H7 (cell line): ENCODE data around the gene SAXO1. TPM values are rescaled to one million over a fixed set of nuclear protein-coding genes. Genes with fewer than 3 reads are reported as not detected.
A peak's percentile ranks its signal among the peaks of the same experiment; 100 is the strongest.

Experiments
- DNase-seq: peaks from one replicate; pipeline ENCODE4 v3.0.0; 2012
- H3K27me3 ChIP-seq: 2 replicates; pipeline ENCODE4 v1.6.0; 2011; ENCODE audit warnings: mild to moderate bottlenecking, low read length; ENCODE audit not compliant: control insufficient read depth, insufficient read depth
- H3K36me3 ChIP-seq: replicated peaks from 2 replicates; pipeline ENCODE4 v1.5.1; 2011; ENCODE audit warnings: low read length; ENCODE audit not compliant: control insufficient read depth, insufficient read depth
- H3K4me3 ChIP-seq: 2 replicates; pipeline ENCODE4 v1.5.1; 2011; ENCODE audit warnings: low read depth, mild to moderate bottlenecking, control low read depth, low read length, moderate library complexity; ENCODE audit not compliant: insufficient read depth
- total RNA-seq: library from RNA; depleted of rRNA; stranded (reverse); fragments of >200 nt; shearing (Covaris generic); gene quantifications from 2 replicates; pipeline ENCODE4 v1.2.3, GENCODE V29; 2014

SAXO1 gene
- total RNA-seq, 1 experiment from 2014 or later = 0.21 TPM

DNA sequence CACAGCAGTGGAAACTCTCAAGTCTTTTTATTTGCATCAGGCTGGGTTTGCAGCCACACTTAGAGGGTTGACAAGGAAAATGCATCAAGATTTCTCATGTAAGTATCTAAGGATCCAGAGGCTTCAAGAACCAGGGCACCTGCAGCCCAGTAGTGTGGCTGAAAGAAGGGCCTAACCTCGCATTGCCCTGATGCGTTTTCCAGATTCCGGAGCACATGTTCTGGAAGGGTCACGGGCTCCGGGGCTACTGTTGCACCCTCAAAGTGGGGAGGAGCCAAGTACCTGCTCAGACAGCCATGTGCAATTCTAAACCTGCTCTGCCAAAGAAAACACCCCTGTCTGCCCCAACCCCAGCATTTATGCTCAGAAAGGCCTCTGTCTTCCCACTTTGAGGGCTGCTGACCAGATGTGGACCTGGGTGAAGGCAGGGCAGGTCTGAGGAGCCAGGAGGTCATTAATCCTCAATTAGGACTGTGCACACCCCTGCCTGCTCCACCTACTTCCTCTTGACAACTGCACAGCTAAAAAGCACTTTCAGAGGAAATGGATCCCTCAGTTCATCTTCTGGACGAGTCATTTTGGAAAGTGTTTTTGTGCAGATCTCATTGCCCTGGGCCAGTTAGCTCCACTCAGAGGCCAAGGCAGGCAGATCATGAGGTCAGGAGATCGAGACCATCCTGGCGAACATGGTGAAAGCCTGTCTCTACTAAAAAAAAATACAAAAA is 110.7 kb downstream of the SAXO1 start:
- no peak overlapping the region for H3K4me3 ChIP-seq
- H3K36me3 ChIP-seq = no peaks in the 10 kb centered on the region
- DNase-seq = no peak
- H3K27me3 ChIP-seq = no peaks in the 10 kb centered on the region

DNA sequence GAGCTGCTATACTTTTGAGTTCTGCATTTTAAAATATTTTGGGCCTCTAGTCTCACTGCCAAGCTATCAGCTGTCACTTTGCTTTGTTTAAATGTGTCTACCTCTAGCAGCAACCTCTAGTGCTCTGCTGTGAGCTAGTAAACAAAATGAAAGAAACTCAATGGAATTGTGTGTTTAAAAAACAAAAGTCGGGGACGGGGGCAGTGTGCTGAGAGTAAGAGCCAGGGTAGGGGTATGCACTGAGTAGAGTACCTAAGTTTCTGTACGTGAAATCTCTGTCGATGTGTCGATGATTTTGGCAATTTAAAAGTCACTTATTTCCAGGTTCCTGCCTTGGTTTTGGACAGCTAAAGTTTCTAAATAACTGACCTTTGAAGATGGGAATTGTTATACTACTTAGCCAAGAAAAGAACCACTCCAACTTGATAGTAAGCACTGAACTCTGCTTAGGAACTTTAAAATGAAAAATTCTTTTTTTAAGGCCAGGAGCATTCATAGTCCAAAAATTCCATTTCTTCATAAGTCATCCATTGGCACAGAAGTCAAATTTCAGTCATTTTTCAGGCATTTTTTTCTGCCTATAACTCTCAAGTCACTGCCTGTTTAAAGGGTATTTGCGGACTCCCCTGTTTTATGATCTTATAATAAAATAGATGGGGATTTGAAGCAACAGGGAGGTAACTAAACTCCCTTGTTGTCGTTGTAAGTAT is 111.5 kb downstream of the SAXO1 start:
- no peak for DNase-seq

DNA sequence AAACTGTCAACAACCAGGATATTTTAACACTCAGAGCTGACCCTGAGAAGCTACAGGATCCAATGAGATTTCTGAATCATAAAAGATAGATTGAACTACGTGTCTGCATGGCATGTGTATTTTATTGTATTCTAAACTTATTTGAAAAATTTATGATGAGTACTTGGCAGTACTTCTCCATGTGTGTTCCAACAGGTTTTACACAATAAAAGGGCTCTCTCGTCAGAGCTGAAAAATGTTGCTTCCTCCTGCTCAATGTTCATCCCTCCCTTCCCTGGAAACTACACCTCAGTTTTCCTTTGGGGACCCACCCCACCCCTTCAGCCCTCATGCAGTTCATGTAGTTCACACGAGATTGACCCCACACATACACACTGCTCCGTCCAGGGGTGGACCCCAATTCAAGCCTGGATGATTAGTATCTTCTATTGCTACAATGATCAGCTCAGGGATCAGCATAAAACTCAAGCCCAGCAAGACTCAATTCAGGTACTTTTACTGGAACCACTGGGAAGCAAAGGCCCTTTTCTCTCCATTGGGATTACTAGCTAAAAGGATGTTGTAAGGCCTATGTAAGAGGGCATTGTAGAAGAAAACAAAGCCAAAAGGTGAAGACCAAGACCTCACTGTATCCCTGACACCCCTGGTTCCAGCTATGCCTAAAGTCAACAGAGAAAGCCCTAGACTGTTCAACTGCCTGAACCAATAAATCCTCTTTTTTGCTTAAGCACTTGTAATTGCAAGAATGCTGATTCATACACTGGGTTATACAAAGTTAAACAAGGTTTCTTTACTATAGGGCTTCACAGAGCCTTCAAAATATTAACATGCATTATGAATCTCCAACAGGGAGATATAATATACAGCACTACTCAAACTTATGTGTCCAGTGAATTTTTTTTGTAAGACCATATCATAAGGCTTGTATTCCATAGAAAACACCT is 112.6 kb downstream of the SAXO1 start:
- no peaks in the 10 kb centered on the region for H3K36me3 ChIP-seq
- H3K27me3 ChIP-seq = no peaks in the 10 kb centered on the region
- H3K4me3 ChIP-seq = no peak overlapping the region
- DNase-seq = no peak

More for the DNA sequence above, 111.5 kb downstream of the SAXO1 start:
- H3K27me3 ChIP-seq = no peaks in the 10 kb centered on the region
- no peak overlapping the region for H3K4me3 ChIP-seq
- no peaks in the 10 kb centered on the region for H3K36me3 ChIP-seq

DNA sequence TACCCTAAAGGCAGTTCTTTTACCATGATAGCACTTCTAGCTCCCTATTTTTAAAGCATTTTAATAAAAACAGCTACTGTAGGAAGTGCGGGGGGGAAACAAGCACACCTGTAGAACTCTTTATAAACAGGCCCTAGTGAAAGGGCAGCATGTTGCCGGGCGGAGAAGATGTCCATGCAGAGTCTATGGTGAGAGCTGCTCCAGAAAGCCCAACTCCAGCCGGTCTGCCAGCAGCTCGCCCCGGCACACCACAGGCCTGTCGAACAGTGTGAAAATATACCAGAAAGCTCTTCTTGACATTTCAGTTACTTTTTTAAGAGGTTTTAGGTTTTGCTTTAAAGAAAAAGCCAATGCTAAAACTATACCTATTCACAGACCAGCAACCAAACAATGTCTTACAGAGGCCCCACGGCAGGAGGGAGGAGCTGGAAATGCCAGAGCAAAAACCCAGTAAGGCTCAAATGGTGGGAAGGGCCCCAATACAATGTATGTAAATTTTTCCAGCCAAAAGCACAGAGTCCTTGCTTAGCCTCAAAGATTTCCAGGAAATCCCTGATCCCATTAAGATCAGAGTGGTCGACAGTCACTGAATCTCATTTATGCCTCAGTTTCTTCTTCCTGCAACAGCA is 121.2 kb downstream of the SAXO1 start:
- Histone ChIP-seq H3K4me3 (no peak overlapping the region), H3K27me3 (no peaks in the 10 kb centered on the region), H3K36me3 (no peaks in the 10 kb centered on the region)
- DNase-seq = no peak

DNA sequence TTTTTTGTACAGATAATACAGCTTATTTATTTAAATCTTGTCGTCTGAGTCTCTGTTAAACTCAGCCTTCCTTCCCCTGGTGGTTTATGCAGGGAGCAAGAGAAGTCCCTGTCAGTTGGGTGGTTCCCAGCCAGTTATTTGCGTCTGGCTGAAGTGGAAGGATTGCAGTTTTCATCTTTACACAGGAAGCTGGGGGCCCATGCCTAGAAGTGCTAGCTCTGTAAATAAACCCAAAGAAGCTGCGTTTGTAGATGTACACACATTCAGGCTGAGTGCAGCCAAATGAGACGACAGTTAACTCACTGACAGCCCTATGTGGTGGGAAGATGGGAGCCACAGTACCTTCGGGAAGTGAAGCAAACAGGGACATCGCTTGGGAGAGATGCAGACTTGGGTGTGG is 122.1 kb downstream of the SAXO1 start:
- Histone ChIP-seq H3K27me3 (no peaks in the 10 kb centered on the region), H3K36me3 (no peaks in the 10 kb centered on the region), H3K4me3 (no peak overlapping the region)
- no peak for DNase-seq

DNA sequence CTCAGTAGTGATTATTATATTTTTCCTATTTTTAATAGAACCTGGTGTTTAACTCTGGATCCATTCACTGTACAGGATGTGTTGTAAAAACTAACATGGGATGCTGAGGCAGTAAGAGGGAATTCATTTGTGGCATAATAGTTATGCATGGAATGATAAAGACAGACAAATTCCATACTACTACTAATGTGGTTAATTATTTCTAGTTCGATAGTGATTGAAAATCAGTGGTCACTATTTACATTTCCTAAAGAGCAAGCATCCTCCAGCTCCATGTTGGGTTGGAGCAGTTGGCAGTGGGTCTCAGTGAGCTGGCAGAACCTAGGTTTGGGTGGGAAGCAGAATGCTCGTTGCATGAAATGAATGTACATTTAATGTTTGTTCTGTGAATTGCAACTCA is 122.6 kb downstream of the SAXO1 start:
- H3K4me3 ChIP-seq = no peak overlapping the region
- DNase-seq = no peak
- no peaks in the 10 kb centered on the region for H3K36me3 ChIP-seq
- H3K27me3 ChIP-seq = no peaks in the 10 kb centered on the region

DNA sequence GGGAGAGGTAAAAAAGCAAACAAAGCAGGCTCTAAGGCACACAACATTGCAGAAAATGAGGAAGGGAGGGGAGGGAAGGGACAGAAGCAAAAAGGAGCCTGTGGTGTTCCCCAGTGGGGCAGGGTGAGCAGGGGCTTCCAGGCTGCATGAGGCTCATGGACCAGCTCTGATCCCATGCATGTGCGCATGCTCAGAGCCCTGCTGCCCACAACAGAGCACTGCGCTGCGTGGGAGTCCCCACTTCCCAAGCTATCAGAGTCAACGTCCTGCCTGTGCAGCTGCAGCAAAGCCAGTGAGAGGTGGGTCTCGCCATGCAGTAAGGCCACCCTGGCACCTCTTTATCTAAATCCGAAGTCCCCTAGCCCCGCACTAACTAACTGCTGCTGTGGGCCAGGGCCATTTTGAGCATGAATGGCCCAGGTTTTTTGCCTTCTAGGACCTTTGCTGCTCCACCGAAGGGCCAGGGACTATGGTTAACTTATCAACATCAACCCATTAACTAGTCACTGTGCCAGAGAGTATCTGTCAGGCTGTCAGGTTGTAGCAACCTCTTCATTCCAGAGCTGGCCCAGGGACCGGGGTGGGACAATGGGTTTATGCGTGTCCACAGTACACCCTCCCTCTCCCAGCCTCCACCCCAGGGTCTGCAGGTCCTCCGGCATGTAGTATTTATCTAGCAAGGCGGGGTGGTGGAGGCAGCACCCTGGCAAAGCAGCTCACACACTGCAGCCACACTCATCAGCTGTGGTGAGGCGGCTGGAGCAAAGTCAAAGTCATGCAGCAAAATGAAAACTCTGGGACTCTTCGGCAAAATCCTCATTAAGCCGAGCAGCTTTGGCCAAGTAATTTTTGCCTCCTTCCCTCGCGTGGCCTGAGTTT is 123.6 kb downstream of the SAXO1 start:
- DNase-seq = no peak
- Histone ChIP-seq H3K4me3 (no peak overlapping the region), H3K36me3 (no peaks in the 10 kb centered on the region), H3K27me3 (no peaks in the 10 kb centered on the region)

DNA sequence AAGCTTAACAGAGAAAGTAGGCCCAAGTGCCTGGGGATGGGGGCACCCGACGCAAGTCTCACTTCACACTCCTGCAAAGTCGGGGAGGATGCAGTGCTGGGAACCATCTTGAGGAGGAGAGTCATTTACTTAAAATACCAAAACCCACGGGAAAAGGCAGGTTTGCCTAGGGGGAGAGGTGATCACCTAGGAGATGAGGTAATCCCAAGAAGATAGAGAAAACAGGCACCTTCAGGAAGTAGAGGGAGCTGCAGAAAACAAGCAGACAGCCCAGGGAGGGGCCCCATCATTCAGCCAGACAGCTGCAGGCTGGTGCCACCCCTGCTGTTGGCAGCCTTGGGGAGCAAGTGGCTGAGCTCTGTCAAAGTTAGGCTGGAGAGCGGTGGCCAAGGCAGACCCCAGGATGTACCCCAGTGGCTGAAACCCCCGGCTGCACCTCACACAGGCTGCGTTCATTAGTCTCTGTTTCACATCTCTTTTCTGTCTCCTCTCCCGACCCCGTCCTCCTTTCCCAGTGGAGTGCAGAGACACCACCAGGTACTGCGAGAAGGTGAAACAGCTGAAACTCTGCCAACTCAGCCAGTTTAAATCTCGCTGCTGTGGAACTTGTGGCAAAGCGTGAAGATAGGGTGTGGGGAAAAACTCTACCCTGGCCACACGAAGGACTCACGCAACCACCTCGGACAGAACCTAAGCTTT is 124.9 kb downstream of the SAXO1 start:
- Histone ChIP-seq H3K4me3 (no peak overlapping the region), H3K27me3 (no peaks in the 10 kb centered on the region), H3K36me3 (no peaks in the 10 kb centered on the region)
- peak; percentile 50 for DNase-seq

DNA sequence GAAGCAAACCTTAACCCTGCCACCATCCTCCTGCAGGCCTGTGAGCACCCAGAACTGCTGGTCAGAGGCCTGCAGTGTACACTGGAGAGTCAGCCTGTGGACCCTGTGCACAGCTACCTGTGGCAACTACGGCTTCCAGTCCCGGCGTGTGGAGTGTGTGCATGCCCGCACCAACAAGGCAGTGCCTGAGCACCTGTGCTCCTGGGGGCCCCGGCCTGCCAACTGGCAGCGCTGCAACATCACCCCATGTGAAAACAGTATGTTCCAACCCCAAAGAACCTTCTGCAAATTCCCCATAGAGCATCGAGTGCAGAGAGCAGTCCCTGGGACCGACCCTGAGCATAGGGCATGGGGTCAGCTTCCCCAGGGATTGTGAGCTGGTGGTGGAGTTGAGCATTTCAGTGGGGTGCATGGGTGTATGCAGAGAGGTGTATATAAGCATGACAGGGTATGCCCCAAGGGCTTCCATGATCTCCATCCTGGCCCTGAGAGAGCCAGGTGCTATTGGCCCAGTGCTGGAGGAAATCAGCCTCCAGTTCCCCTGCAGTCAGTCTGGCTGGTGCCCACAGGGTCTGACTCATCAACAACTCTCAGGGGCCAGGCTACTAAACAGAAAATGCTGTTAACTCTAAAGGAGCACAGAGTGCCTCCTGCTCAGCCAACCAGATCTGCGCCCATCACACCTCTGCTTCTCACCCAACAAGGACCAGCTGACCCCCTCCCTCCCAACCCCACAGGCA is 126.2 kb downstream of the SAXO1 start:
- DNase-seq = no peak
- Histone ChIP-seq H3K36me3 (no peaks in the 10 kb centered on the region), H3K27me3 (no peaks in the 10 kb centered on the region), H3K4me3 (no peak overlapping the region)

DNA sequence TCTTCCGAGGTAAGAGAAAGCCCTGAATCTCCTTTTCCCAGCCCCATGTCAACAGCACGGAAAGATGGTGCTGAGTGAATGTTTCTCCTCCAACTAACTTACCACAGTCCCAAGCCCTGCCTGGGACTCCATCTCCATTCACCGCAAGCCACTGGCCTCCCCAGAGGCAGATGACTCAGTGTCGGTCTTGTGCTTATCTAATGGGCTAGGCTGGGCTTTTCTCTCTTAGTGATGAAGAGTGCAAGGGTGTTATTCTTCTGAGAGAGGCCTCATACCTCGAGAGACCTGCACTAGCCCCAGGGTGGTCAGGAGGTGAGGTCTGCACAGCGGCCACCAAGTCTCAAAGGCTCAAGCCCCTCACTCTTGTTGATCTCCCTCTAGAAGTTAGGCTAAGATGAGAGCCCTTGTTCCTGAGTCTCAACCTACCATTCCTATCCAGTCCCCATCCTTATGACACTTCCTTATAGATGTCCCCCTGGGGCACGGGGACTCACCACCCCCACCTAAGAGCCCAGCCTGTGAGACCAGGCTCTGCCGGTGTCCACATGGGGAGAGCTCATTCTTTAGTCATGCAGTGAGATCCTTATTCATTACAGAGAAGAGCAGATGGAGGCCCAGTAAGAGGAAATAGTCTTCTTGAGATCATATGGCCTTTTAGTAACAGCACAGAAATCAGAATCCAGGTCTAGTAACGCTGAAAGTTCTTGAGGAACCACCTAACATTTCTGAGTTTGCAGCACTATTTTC is 127.0 kb downstream of the SAXO1 start:
- Histone ChIP-seq H3K4me3 (no peak overlapping the region), H3K27me3 (no peaks in the 10 kb centered on the region), H3K36me3 (no peaks in the 10 kb centered on the region)
- DNase-seq = no peak

DNA sequence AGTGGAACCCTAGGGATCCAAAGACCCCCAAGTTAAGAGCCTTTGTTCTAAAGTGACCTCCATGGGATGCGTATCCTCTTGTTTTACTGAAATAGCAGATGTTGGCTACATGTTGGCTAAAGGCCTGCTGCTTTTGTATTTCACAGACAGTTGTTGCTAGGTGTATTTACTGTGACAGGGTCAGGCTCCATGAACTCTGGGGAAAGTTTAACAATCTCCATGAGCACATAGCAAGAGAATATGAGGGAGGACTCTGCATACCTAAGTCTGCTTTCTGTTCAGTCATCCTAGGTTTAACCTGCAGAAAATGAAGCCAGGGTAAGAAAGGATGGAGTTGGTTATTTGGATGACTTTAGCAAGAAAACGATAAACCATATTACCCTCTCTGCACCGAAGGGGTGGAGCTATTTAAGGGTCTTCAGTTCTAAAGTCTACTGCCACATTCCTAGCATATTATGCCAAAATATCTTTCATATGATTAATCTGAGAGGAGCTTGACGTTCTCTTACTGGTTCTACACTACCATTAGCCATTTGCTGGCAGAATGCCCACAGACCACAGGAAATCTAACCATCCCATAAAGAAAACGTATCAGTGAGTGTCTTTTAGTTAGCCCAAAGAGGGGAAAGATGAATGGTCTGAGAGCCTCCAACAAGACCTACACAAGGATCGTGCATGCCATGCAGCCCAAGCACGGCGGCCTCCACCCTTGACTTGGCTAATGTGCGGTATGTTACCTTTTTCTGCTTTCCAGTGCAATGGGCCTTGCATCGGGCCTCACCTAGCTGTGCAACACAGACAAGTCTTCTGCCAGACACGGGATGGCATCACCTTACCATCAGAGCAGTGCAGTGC is 127.8 kb downstream of the SAXO1 start:
- H3K36me3 ChIP-seq = no peaks in the 10 kb centered on the region
- no peaks in the 10 kb centered on the region for H3K27me3 ChIP-seq
- no peak for DNase-seq
- no peak overlapping the region for H3K4me3 ChIP-seq
